SHP77 (cell line): Measurements from ENCODE around the gene FRMD4A.

Source experiments
- DNase-seq, 2 experiments: peaks; one replicate each; lab custom pipeline; 2025; lab: John Stamatoyannopoulos, UW

Gene FRMD4A

GRCh38 chr10:14186245-14186644, 144.5 kb downstream of the FRMD4A start:
- DNase-seq = no peak

GRCh38 chr10:14185316-14186045, 145.2 kb downstream of the FRMD4A start:
- DNase-seq = peak in 1 of 2 experiments; percentile 32

GRCh38 chr10:14184841-14185315, 145.8 kb downstream of the FRMD4A start:
- no peak for DNase-seq

- DNase-seq = no peak
These were observed 147.9 kb downstream of the FRMD4A start for GRCh38 chr10:14182781-14183180.

GRCh38 chr10:14181567-14181936, 149.2 kb downstream of the FRMD4A start:
- DNase-seq = no peak

GRCh38 chr10:14180911-14181566, 149.7 kb downstream of the FRMD4A start:
- DNase-seq = no peak

- DNase-seq = no peak
These were observed 151.5 kb downstream of the FRMD4A start for GRCh38 chr10:14179251-14179650.

- DNase-seq = no peak
These were observed 156.8 kb downstream of the FRMD4A start for GRCh38 chr10:14173706-14174594.

GRCh38 chr10:14173391-14173705, 157.4 kb downstream of the FRMD4A start:
- no peak for DNase-seq

- no peak for DNase-seq
These were observed 158.3 kb downstream of the FRMD4A start for GRCh38 chr10:14172336-14172950.

- DNase-seq = no peak
These were observed 159.4 kb downstream of the FRMD4A start for GRCh38 chr10:14171336-14171735.

GRCh38 chr10:14163377-14164086, 167.2 kb downstream of the FRMD4A start:
- DNase-seq = no peak

- DNase-seq = no peak
These were observed 167.9 kb downstream of the FRMD4A start for GRCh38 chr10:14162629-14163344.

- no peak for DNase-seq
These were observed 168.7 kb downstream of the FRMD4A start for GRCh38 chr10:14162061-14162460.

- DNase-seq = no peak
These were observed 170.4 kb downstream of the FRMD4A start for GRCh38 chr10:14160299-14160698.

- DNase-seq = no peak
These were observed 172.1 kb downstream of the FRMD4A start for GRCh38 chr10:14158575-14158974.

GRCh38 chr10:14156104-14156503, 174.6 kb downstream of the FRMD4A start:
- no peak for DNase-seq

GRCh38 chr10:14153570-14154055, 177.1 kb downstream of the FRMD4A start:
- DNase-seq = no peak

GRCh38 chr10:14151571-14151970, 179.2 kb downstream of the FRMD4A start:
- DNase-seq = no peak

GRCh38 chr10:14150526-14150925, 180.2 kb downstream of the FRMD4A start:
- DNase-seq = no peak

- DNase-seq = no peak
These were observed 184.2 kb downstream of the FRMD4A start for GRCh38 chr10:14146501-14146900.
